Ectodermal cell (in vitro differentiated cells): ENCODE data around the gene RFXANK.

ENCODE experiments used
- H3K27ac ChIP-seq: 2 replicates; pipeline ENCODE4 v1.7.0; 2013; ENCODE audit warnings: mild to moderate bottlenecking, low read depth, low read length; ENCODE audit not compliant: insufficient read depth, poor library complexity, severe bottlenecking
- H3K27me3 ChIP-seq: 2 replicates; pipeline ENCODE4 v1.7.0; 2013; ENCODE audit warnings: mild to moderate bottlenecking, low read length; ENCODE audit not compliant: insufficient read depth, control insufficient read depth, poor library complexity, severe bottlenecking
- H3K36me3 ChIP-seq: one replicate; pipeline ENCODE4 v1.7.0; 2013; ENCODE audit warnings: low read length; ENCODE audit not compliant: control insufficient read depth, insufficient read depth
- H3K4me1 ChIP-seq: one replicate; pipeline ENCODE4 v1.7.0; 2013; ENCODE audit warnings: low read length; ENCODE audit not compliant: control insufficient read depth, insufficient read depth
- H3K4me3 ChIP-seq: 2 replicates; pipeline ENCODE4 v1.7.0; 2013; ENCODE audit warnings: low read depth, low read length, control low read depth; ENCODE audit not compliant: insufficient read depth
- H3K9me3 ChIP-seq: 2 replicates; pipeline ENCODE4 v1.7.0; 2013; ENCODE audit warnings: mild to moderate bottlenecking, low read length, moderate library complexity; ENCODE audit not compliant: control insufficient read depth
- WGBS, 2 experiments: methylation state at CpG; one replicate each; pipeline ENCODE4 v1.1.7; 2013; ENCODE audit warnings: missing lambda C conversion rate in 2 of 2; 5-methylcytosine and 5-hydroxymethylcytosine counted together

The RFXANK gene

GRCh38 chr19:19152668-19153384 is 39.2 kb upstream of the RFXANK start:
- H3K27me3 ChIP-seq = no peaks in the 10 kb centered on the region
- 90 to 91% methylated on average over 13 of the region's 13 CpGs for WGBS, 2 experiments
- H3K4me3 ChIP-seq = no peak overlapping the region
- H3K4me1 ChIP-seq = no peaks in the 10 kb centered on the region
- H3K27ac ChIP-seq = no peak overlapping the region
- H3K36me3 ChIP-seq = no peaks in the 10 kb centered on the region
- H3K9me3 ChIP-seq = no peaks in the 10 kb centered on the region

GRCh38 chr19:19154768-19155494 is 37.1 kb upstream of the RFXANK start:
- Histone ChIP-seq H3K27ac (no peak overlapping the region), H3K4me1 (no peaks in the 10 kb centered on the region), H3K4me3 (no peak overlapping the region), H3K27me3 (no peaks in the 10 kb centered on the region), H3K9me3 (no peaks in the 10 kb centered on the region), H3K36me3 (no peaks in the 10 kb centered on the region)
- 85 to 92% methylated on average over 6 of the region's 6 CpGs for WGBS, 2 experiments

- WGBS, 2 experiments = 87 to 89% methylated on average over 10 of the region's 10 CpGs
- H3K9me3 ChIP-seq = no peaks in the 10 kb centered on the region
- no peaks in the 10 kb centered on the region for H3K36me3 ChIP-seq
These were observed 36.4 kb upstream of the RFXANK start for GRCh38 chr19:19155495-19156219.

GRCh38 chr19:19157808-19158207 is 34.2 kb upstream of the RFXANK start:
- H3K27me3 ChIP-seq = no peaks in the 10 kb centered on the region
- H3K27ac ChIP-seq = no peak overlapping the region
- H3K4me3 ChIP-seq = no peak overlapping the region
- no peaks in the 10 kb centered on the region for H3K9me3 ChIP-seq
- no peaks in the 10 kb centered on the region for H3K36me3 ChIP-seq
- no peaks in the 10 kb centered on the region for H3K4me1 ChIP-seq
- 89% methylated on average over 6 of the region's 6 CpGs for WGBS, 2 experiments

More at GRCh38 chr19:19155495-19156219, 36.4 kb upstream of the RFXANK start:
- H3K27ac ChIP-seq = no peak overlapping the region
- H3K4me1 ChIP-seq = no peaks in the 10 kb centered on the region
- no peak overlapping the region for H3K4me3 ChIP-seq
- no peaks in the 10 kb centered on the region for H3K27me3 ChIP-seq

- Histone ChIP-seq H3K4me3 (no peak overlapping the region), H3K27me3 (no peaks in the 10 kb centered on the region), H3K9me3 (no peaks in the 10 kb centered on the region), H3K36me3 (no peaks in the 10 kb centered on the region), H3K4me1 (no peaks in the 10 kb centered on the region), H3K27ac (no peak overlapping the region)
- WGBS, 2 experiments = 95 to 96% methylated on average over 2 to 4 of the region's 4 CpGs
These were observed 32.5 kb upstream of the RFXANK start for GRCh38 chr19:19159534-19159933.

GRCh38 chr19:19160461-19161035 is 31.5 kb upstream of the RFXANK start:
- Histone ChIP-seq H3K4me1 (no peaks in the 10 kb centered on the region), H3K36me3 (no peaks in the 10 kb centered on the region), H3K9me3 (no peaks in the 10 kb centered on the region), H3K4me3 (no peak overlapping the region), H3K27me3 (no peaks in the 10 kb centered on the region), H3K27ac (no peak overlapping the region)
- WGBS, 2 experiments = 70 to 79% methylated on average over 26 of the region's 26 CpGs

GRCh38 chr19:19162495-19162894 is 29.6 kb upstream of the RFXANK start:
- H3K4me1 ChIP-seq = no peaks in the 10 kb centered on the region
- H3K36me3 ChIP-seq = no peaks in the 10 kb centered on the region
- 91 to 93% methylated on average over 7 of the region's 7 CpGs for WGBS, 2 experiments
- H3K27me3 ChIP-seq = no peaks in the 10 kb centered on the region
- H3K4me3 ChIP-seq = no peak overlapping the region
- no peak overlapping the region for H3K27ac ChIP-seq
- no peaks in the 10 kb centered on the region for H3K9me3 ChIP-seq

GRCh38 chr19:19165396-19165795 is 26.7 kb upstream of the RFXANK start:
- Histone ChIP-seq H3K36me3 (no peaks in the 10 kb centered on the region), H3K27me3 (peaks cover 18% of the 10 kb centered on the region), H3K4me1 (peaks cover 6% of the 10 kb centered on the region), H3K27ac (no peak overlapping the region), H3K9me3 (no peaks in the 10 kb centered on the region), H3K4me3 (no peak overlapping the region)
- WGBS, 2 experiments = 87 to 90% methylated on average over 1 of the region's 1 CpG

- 86 to 91% methylated on average over 3 of the region's 3 CpGs for WGBS, 2 experiments
- H3K9me3 ChIP-seq = no peaks in the 10 kb centered on the region
These were observed 24.4 kb upstream of the RFXANK start for GRCh38 chr19:19167612-19168011.

More at GRCh38 chr19:19167612-19168011, 24.4 kb upstream of the RFXANK start:
- Histone ChIP-seq H3K4me3 (no peak overlapping the region), H3K27me3 (peaks cover 27% of the 10 kb centered on the region), H3K4me1 (peaks cover 6% of the 10 kb centered on the region), H3K27ac (no peak overlapping the region), H3K36me3 (no peaks in the 10 kb centered on the region)
